Germinal center (tissue), 1 donor: ENCODE data around the gene ACTRT2.

Experiments
- DNase-seq: peaks from one replicate; pipeline ENCODE4 v3.0.0; 2012; ENCODE audit warnings: mixed read lengths, low spot score

Gene ACTRT2

DNA sequence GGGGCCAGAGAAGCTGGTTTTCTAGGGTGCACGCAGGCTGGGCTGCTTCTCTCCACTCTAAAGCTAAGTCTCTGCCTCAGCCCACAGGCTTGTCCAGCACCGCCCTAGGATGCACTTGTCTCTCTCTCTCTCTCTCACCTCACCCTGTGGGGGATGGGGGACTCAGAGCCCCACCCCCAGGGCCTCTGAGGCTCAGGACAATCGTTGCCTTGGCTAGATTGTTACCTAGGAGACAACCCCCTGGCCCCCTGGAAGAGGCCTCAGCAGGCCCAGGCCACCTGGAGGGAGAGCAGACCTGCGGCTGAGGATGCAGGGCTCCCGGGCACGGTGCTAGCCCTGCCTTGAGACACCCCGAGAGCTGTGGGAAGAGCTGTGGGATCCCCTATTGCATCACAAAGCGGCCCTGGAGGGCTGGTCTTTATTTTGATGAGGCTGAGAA is at the start of gene ACTRT2:
TSS of gene ACTRT2 (plus strand) at position 235 of the 439 bp plus-strand sequence. CDS start 220 bp downstream, outside the sequence.
- DNase-seq, result no peak

DNA sequence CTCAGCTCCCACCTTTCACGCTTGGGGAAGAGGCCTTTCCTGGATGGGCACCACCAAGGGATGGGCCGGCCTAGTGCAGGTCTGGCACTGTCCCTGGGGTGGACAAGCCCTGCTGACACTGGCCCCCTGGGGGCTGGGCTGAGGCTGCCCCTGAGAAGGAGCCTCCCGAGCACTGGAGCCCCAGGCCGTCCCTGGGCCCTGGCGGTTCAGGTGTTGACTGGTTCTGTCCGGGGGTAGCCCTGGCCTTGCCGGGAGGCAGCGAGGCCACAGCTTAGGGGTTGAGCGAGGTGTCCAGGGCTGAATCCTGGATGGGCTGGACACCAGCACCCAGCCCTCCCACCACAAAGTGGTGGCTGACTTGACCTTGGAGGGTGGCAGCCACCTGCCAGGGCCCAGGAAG is 49.7 kb upstream of the ACTRT2 start:
- DNase-seq, result no peak

DNA sequence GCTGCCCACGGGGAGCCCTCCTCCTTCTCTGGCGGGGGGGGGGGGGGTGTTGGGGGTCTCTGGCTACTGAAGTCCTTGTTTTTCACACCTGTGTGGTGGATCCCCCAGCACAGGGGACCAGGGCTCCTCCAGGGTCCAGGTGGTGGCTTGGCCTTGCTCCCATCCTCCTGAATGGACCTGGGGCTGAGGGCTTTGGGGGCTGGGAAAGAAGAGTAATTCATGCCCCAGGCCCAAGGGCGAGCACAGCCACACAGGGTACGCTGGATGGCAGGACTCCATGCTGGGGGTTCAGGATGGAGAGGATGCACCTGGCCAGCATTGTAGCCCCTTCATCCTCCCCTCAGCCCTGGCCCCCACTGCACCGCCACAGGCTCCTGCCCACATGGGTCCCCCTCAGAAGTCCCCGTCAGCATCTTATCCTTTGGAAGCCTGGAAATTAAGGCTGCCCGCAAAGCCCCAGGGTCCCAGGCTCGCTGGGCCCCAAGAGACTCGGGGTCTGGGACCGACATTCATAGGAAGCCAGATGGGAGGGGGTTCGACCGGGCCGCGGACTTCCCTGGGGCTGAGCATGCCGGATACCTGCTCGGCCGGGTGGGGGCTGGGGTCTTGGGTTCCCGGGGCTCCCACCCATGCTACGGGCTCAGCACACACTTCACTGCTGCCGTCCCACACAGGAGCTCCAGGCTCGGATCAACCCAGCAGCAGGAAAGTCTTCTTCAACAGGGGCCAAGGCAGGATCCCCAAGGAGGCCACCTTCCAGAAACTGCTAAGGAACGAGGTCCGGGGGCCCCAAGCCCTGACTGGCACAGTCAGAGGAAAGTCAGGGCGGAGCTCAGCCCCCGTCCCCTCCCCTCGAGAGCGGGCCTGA is 49.0 kb upstream of the ACTRT2 start:
- no peak for DNase-seq

DNA sequence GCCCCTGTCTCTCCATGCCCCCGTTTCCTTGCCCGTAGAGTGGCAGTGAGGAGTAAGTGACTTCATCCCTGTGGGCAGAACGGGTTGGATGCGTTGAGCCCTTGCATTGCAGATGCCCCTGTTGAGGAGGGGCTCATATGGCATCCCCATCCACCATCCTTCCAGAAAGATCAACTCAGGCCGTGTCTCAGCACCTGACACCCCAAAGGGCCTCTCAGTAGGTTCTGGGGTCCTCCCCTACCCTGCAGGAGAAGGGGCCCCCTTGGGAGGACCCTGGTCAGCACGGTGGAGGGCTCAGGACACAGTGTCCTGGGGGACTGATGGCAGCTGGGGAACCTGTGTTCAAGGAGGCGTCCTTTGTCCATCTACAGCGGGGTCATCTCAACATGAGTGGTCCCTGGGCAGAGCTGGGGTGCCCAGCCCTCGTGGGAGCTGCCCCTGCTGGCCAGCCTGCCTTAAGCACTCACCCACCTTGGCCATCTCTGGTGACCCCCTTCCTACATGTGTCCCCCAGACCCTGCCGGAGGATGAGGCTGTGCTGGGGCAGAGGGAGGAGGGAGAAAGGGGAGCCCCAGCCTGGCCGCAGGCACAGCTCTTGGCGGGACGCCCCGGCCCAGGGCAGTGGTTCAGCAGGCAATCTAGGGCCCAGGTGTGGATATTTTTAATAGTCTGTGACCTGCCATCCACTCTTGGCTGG is 48.2 kb upstream of the ACTRT2 start:
- no peak for DNase-seq

DNA sequence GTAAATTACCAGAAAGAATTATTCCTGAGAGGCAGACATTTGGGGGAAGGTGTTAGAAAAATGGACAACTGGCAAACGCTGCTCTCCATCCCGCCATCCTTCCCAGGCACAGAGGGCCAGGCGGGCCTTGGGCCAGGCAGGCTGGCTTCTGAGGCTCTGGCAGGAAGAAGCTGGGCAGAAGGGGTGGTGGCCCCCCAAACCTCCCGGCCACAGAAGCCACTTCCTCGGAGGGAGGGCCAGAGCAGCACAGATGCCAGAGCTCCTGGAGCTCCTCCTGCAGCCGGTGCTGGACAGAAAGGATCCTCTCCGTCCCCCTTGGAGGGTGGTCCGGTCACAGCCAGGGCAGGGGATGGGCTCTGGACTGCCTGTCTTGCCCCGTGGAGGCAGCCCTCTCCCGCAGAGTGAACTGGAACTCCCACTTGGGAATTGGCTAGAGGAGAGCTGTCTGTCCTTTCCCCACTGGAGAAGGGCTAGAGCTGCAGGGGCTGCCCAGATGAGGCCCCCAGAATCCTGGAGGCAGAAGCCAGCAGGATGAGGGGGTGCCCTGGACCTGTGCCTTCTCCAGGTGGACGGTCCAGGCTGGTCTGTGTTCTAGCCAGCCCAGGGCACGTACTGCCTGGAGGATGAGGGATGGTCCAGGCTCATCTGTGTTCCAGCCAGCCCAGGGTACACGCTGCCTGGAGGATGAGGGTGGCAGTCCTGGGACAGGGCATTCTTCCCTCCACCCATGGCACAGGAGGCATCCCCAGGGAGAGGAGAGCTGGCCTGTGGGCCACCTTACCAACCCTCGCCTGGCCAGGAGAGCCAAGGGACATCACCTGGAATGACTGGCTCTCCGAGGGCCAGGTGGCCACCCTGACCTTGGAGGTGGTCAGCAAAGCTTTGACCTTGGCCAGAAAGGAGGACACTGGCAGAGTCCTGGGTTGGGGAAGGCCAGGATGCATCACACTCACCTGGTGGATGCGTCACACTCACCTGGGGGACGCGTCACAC is 47.4 kb upstream of the ACTRT2 start:
- DNase-seq, result no peak

DNA sequence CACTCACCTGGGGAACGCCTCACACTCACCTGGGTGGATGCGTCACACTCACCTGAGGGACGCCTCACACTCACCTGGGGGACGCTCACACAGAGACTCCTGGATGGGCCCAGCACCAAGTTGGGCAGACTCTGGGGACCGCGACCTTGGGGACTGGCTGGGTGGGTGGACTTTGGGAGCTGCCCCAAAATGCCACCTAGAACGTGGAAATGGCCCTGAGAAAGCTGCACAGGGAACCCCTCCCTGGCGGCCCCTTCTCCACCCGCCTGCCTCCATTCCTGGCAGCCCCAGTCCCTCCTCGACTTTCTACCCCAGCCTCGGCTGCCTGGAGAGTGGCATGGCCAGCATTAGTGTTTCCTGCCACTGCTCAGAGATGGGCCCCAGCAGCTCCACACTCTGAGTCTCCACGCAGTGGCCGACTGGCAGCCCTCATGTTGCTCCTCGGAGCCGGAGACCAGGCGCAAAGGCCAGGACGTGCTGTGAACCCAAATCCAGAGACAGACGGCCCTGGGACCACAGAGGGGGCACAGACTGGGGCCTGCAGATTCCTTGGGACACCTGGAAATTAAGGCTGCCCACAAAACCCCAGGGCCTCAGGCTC is 46.5 kb upstream of the ACTRT2 start:
- no peak for DNase-seq

DNA sequence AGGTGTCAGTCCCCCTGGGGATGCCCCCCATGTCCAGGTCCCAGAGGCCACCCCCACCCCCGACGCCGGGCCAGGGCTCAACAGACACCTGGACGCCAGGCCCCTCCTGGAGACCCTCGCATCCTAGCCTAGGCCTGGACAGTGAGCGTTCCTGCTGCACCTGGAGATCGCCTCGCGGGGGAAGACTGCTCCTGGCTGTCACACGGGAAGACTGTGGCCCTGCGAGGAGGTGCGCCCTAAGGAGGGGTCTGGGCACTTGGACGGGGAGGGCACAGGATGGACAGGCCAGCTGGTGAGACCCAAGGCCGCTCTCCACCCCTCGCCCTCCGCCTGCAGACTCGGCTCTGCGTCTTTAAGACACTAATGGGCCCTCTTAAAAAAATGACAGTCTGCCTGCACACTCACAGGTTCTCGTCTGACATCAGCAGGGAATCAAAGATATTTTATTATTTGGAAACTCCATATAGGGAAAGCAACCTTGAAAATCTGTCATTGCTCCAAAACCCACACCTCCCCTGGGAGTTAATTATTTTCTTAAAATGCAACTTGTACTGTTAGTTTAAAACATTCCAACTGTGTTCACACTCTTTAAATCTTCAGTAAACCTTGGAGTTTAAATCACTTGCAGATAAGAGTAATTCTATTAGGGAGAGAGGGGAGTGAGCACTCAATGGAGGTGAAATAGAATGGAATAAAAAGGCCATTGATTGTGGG is 45.6 kb upstream of the ACTRT2 start:
- no peak for DNase-seq

DNA sequence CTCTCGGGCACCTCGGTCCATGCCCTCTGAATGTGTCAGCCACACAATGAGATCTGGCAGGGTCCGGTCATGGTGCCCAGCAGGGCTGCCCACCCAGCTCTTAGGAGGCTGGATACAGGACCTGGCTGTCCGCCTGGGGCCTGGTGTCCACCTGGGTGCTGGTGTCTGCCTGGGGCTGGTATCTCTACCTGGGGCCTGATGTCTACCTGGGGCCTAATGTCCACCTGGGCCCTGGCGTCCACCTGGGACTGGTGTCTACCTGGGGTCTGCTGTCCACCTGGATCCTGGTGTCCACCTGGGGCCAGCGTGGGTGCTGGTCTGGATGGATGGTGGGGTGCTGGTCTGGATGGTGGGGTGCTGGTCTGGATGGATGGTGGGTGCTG is 45.1 kb upstream of the ACTRT2 start:
- DNase-seq, result no peak

DNA sequence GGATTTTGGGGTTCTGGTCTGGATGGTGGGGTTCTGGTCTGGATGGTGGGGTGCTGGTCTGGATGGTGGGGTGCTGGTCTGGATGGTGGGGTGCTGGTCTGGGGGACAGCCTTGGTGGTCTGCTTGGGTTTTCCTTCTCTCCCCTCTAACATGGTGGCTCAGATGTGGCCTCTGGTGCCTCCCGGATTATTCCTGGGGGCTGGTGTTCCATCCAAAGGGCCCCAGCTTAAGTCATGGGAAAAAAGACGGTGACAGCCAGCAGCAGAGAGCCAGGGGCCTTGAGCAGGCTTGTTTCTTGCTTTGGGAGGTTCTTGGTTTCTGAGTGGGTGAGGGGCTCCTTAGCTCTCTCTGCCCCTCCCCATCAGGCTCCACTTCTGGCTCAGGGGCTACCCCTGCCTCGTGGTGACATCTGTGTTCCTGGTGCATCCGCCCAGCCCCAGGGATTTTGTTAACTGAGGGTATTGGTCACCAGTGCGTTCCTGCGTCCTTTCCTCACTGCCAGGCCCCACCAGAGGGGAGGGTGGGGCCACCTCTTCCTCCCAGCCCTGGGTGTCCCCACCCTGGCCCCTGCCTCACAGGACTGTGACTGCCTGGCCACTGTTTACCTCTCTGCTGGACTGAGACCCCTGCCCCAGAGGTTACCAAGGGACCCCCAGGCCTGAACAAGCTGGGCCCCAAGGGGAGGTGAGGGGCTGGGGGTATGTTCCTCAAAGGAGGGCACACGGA is 43.2 kb upstream of the ACTRT2 start:
- no peak for DNase-seq

DNA sequence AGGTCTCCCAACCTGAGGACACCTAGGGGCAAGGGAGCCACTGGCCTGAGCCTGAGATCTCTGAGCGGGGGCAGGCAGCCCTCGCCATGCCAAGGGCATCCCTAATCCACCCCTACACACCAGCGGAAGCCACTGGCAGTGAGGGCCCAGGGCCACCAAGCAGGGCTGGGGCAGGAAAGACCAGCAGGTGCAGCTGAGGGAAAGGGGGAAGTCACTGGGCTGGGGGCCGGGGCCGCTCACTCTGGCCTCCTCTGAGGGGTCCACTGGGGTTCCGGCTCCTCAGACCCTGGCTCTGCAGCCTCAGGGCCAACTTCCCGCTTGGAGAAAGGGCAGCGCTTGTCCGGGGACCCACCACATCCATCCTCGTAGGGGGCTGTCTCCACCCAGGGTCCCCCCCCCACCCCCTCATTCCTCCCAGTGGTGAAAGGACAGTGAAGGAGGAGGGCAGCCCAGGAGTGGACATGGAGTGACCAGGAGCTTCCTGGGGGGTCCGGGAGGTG is 42.5 kb upstream of the ACTRT2 start:
- no peak for DNase-seq

DNA sequence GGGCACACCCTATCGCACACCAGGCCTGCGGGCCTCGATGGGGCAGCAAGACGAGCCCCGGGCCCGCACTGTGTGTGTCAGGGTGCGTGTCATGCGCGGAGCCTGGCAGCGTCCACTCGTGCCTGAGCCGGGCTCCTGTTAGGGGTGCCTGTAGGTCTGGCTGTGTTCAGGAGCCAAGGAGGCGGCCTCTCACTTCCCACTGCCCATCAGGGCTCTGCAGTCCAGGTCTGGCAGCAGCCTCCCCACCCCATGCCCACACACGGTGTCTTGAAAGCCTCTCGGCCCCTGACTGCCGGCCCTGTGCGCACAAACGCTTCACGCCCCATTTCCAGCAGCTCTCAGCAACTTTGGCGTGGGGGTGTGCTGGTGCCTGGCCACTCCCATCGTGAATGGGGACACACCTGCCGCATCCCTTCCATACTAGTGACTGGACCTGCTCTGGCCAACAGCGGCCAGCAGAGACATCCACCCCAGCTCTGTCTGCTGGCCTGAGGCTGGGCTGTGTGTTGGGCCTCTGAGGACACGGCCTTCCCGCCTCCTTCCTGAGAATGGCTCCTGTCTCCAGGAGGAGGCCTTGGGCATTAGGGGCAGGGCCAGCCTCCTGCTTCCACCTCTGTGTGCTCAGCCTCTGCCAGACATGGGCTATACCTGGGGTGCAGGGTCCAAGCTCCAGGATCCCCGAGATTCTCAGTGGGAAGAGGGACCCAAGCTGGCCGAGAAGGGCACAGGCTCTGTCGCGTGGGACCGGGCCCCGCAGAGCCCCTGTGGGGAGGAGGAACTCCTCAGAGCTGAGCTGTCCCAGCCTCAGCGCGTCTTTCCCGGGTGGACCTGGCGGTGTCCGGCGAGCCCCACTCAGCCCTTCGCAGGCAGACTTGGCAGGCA is 41.8 kb upstream of the ACTRT2 start:
- no peak for DNase-seq

DNA sequence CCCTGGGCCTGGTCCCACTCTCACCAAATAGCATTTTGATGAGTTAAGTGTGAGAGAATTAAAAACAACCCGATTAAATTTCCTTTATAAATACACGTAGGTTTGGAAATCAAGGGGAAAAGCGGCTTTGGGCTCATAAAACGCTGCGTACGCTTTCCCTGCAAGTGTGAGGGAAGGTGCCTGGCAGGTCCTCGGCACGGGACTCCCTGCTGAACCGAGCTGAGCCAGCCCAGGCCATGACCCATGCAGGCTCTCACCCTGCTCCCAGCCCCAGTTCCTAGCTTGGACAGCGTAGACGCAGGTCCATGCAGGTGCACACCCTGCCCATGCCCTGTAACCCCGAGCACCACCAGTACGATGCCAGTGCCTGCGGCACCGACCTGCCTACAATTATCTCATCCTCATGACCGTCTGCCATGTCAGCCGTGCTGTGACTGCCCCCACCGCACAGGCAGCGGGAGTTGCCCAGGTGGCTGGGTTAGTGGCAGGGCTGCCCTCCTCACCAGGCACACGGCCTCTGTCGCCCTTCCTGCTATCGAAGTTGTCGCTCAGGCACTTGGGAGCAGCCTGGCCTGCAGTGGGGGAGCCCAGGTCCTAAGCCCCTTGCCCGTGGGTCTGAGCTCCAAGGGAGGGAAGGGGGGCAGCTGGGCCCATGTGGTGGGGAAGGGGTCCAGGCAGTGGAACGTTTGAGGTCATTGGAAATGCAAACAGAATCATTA is 41.0 kb upstream of the ACTRT2 start:
- DNase-seq, result no peak

DNA sequence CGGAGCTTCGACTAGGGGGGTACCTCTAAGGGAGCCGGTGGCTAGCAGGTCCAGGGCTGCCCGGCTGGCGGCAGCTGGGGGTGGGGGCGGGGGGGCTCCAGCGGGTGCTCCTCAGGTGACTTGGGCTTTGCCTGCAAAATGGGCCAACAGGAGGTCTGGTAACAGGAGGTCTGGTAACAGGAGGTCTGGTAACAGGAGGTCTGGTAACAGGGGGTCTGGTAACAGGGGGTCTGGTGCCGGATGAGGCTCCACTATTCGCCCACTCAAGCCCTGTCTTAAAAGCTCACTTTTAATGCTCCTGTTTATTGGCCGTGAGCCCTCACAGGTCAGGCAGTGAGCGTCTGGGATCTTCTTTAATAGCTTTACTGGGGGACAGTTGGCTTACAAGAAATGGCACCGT is 40.4 kb upstream of the ACTRT2 start:
- DNase-seq, result no peak

DNA sequence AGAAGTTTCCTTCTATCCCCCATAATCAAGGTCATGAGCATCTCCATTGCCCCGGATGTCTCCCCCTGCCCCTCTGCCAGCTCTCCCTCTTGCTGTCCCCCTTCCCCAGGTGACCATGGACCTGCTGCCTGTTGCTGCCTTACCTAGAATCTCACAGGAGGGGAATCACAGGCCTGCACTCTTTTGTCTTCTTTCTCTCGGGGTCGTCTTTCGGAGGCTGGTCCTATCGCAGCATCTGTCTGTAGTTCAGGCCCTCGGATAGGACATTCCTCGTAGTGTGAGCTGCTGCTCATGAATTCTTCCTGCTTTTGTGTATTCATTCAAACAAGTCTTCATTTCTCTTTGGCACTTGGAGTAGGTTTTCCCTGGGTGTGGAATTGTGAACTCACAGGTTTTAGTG is 39.9 kb upstream of the ACTRT2 start:
- DNase-seq, result no peak

DNA sequence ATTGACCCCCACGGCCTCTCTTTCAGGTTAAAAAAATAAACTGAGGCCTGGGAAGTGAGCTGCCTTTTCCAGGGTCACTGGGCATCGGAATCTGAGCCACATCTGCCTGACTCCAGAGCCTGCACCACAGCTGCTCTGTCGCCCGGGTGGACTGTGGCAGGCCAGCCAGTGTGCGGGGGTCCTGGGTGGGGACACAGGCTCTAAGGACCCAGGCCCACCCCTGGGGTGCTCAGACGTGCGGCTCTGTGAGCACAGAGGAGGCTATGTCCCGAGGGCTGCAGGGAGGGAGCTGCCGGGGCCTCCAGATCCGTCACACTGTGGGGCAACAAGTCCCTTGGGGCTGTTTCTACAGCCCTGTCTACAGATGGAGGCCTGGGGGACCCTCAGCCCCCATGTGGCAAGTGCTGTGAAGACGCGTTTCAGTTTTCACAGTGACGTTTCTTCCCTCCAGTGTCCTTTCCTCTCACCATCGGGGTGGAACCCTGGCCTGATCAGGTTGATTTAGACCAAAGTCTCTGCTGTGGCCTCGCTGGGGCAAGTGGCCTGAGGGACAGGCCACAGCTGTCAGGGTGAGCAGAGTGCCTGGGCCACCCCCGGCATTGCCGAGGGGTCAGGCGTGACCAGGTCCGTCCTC is 39.2 kb upstream of the ACTRT2 start:
- no peak for DNase-seq

DNA sequence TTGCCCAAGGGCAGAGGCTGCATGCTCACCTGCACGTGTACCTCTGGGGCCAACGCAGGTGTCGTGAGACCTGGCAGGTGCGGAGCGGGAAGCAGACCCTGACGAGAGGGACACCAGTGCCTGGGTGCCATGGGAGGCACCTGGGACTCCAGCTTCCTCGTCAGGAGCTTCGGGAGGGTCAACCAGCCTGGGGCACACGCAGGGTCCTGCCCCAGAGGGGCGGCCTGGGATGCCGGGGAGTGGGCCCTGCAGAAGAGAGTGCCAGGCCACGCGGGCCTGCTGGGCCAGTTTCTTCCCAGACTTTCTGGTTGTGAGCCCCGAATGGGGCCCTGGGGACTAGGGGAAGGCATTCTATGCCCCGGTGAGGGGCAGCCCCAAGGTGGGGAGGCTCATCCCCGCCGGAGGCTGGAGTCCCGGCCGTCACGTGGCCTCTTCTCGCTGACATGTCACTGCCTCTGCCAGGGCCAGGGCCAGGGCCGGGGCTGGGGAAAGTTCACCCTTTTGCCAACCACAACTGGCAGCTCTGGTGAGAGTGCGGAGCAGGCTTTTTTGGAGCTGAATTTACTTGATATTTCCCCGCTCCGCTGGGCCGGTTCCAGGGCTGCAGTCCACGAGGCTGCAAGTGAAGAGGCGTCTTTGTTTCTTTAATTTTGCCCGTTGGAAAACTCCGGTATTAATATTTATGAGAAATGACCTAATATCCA is 38.5 kb upstream of the ACTRT2 start:
- DNase-seq, result no peak

DNA sequence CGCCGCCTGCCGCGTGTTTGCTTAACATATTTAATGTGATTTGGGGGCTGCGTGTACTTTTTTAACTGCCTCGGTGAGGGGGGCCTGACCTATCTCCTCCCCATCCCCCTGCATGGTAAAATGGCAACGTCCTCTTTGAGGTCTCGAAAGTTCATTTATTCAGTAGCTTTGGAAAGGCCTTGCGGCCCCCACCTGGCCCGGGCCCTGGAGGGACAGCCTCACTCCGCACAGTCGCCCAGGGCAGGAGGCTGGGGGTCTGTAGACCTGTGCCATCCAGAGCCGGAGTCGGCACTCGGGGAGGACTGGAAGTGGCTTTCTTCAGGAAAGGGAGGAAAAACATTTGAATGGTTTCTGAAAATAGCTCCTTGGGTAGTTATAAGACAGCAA is 38.0 kb upstream of the ACTRT2 start:
- DNase-seq, result no peak
